ENCODE measurements around the gene ACYP1. TPM values are rescaled to one million over a fixed set of nuclear protein-coding genes. Genes with fewer than 3 reads are reported as not detected.
A peak's percentile ranks its signal among the peaks of the same experiment; 100 is the strongest.
"Not testable (repeated sequence)": the region's sequence is repeated elsewhere in the genome, so short reads cannot be mapped to it uniquely, and the experiment has no call there.

The ACYP1 gene
- total RNA-seq, 2 donors from 2014 or later, result 33.9 to 58.6 TPM

GRCh38 chr14:75079521-75079920 lies 15.7 kb upstream of the ACYP1 start:
- H3K36me3 Mint-ChIP-seq, result no peaks in the 10 kb centered on the region
- ATAC-seq (no peak), DNase-seq (ENCODE audit: low spot score in 2 of 2) (no peak)
- no peak overlapping the region for H3K27ac Mint-ChIP-seq
- H3K9me3 Mint-ChIP-seq, result no peaks in the 10 kb centered on the region

GRCh38 chr14:75077794-75078193 lies 14.0 kb upstream of the ACYP1 start:
- H3K27ac Mint-ChIP-seq, result no peak overlapping the region
- H3K9me3 Mint-ChIP-seq, result no peaks in the 10 kb centered on the region
- DNase-seq (ENCODE audit: low spot score in 2 of 2) (no peak), ATAC-seq (no peak)
- H3K36me3 Mint-ChIP-seq, result no peaks in the 10 kb centered on the region

- H3K27ac Mint-ChIP-seq, result no peak overlapping the region
- no peaks in the 10 kb centered on the region for H3K36me3 Mint-ChIP-seq
- H3K9me3 Mint-ChIP-seq, result no peaks in the 10 kb centered on the region
- ATAC-seq (no peak), DNase-seq (ENCODE audit: low spot score in 2 of 2) (no peak)
These were observed 6.6 kb upstream of the ACYP1 start for GRCh38 chr14:75070383-75070782.

GRCh38 chr14:75069811-75070145 lies 6.0 kb upstream of the ACYP1 start:
- DNase-seq (ENCODE audit: low spot score in 2 of 2) (no peak), ATAC-seq (no peak)
- Mint-ChIP-seq H3K27ac (no peak overlapping the region), H3K9me3 (no peaks in the 10 kb centered on the region), H3K36me3 (no peaks in the 10 kb centered on the region)

- Mint-ChIP-seq H3K27ac (no peak within 1 kb of the TSS), H3K36me3 (no peaks in the 10 kb centered on the region), H3K9me3 (no peaks in the 10 kb centered on the region)
- peak; percentile 73 to 90 for DNase-seq (ENCODE audit: low spot score in 2 of 2)
- peak; percentile 93 to 95 for ATAC-seq
These were observed 5.4 kb upstream of the ACYP1 start, which contains the start of gene ZC2HC1C for GRCh38 chr14:75069121-75069810. Gene ZC2HC1C (plus strand): TSS chr14:75069641. CDS start chr14:75070574, 933 bp downstream.

- Mint-ChIP-seq H3K36me3 (peaks cover 6 to 7% of the 10 kb centered on the region in 2 donors), H3K9me3 (no peaks in the 10 kb centered on the region), H3K27ac (no peak overlapping the region)
- ATAC-seq, result peak; percentile 9 to 15
- no peak for DNase-seq (ENCODE audit: low spot score in 2 of 2)
These were observed 4.7 kb upstream of the ACYP1 start for GRCh38 chr14:75068294-75069120.

- DNase-seq (ENCODE audit: low spot score in 2 of 2); ATAC-seq; H3K27ac Mint-ChIP-seq; H3K9me3 Mint-ChIP-seq: not testable (repeated sequence)
- peaks cover 12% of the 10 kb centered on the region in 2 donors for H3K36me3 Mint-ChIP-seq
These were observed 3.9 kb upstream of the ACYP1 start for GRCh38 chr14:75067765-75068164.

- Mint-ChIP-seq H3K9me3 (no peaks in the 10 kb centered on the region), H3K36me3 (peaks cover 12% of the 10 kb centered on the region in 2 donors), H3K27ac (no peak overlapping the region)
- DNase-seq (ENCODE audit: low spot score in 2 of 2), result no peak
- no peak for ATAC-seq
These were observed 3.4 kb upstream of the ACYP1 start for GRCh38 chr14:75067212-75067611.

- DNase-seq (ENCODE audit: low spot score in 2 of 2) (no peak), ATAC-seq (no peak)
- Mint-ChIP-seq H3K36me3 (peaks cover 12% of the 10 kb centered on the region in 2 donors), H3K27ac (no peak overlapping the region), H3K9me3 (no peaks in the 10 kb centered on the region)
These were observed 2.9 kb upstream of the ACYP1 start for GRCh38 chr14:75066691-75067090.

- Mint-ChIP-seq H3K36me3 (peaks cover 25 to 32% of the 10 kb centered on the region in 2 donors), H3K9me3 (no peaks in the 10 kb centered on the region), H3K27ac (peak overlapping the region; percentile 91 to 99)
- DNase-seq (ENCODE audit: low spot score in 2 of 2), result no peak
- ATAC-seq, result peak in 1 of 2 donors; percentile 30
These were observed 362 bp upstream of the ACYP1 start for GRCh38 chr14:75064205-75064567.

- H3K9me3 Mint-ChIP-seq, result no peaks in the 10 kb centered on the region
- peaks cover 25 to 43% of the 10 kb centered on the region in 2 donors for H3K36me3 Mint-ChIP-seq
- peak overlapping the region in 1 of 2 donors; percentile 91 for H3K27ac Mint-ChIP-seq
- DNase-seq (ENCODE audit: low spot score in 2 of 2) (no peak), ATAC-seq (peak in 1 of 2 donors; percentile 14)
These were observed 811 bp downstream of the ACYP1 start for GRCh38 chr14:75063013-75063412.

- DNase-seq (ENCODE audit: low spot score in 2 of 2) (no peak), ATAC-seq (no peak)
- peak overlapping the region in 1 of 2 donors; percentile 60 for H3K27ac Mint-ChIP-seq
- peaks cover 36 to 56% of the 10 kb centered on the region in 2 donors for H3K36me3 Mint-ChIP-seq
- H3K9me3 Mint-ChIP-seq, result no peaks in the 10 kb centered on the region
These were observed 3.4 kb downstream of the ACYP1 start for GRCh38 chr14:75060420-75060819.

- no peaks in the 10 kb centered on the region for H3K9me3 Mint-ChIP-seq
- no peak overlapping the region for H3K27ac Mint-ChIP-seq
- ATAC-seq (no peak), DNase-seq (ENCODE audit: low spot score in 2 of 2) (no peak)
- H3K36me3 Mint-ChIP-seq, result peaks cover 38 to 59% of the 10 kb centered on the region in 2 donors
These were observed 4.2 kb downstream of the ACYP1 start for GRCh38 chr14:75059642-75060041.

GRCh38 chr14:75054421-75054820 lies 9.4 kb downstream of the ACYP1 start:
- Mint-ChIP-seq H3K36me3 (peaks cover 18 to 60% of the 10 kb centered on the region in 2 donors), H3K9me3 (no peaks in the 10 kb centered on the region), H3K27ac (no peak overlapping the region)
- no peak for DNase-seq (ENCODE audit: low spot score in 2 of 2)
- ATAC-seq, result no peak

- ATAC-seq (no peak), DNase-seq (ENCODE audit: low spot score in 2 of 2) (no peak)
- no peaks in the 10 kb centered on the region for H3K9me3 Mint-ChIP-seq
- H3K36me3 Mint-ChIP-seq, result peaks cover 23 to 57% of the 10 kb centered on the region in 2 donors
- no peak overlapping the region for H3K27ac Mint-ChIP-seq
These were observed 10.2 kb downstream of the ACYP1 start for GRCh38 chr14:75053396-75054291.

- H3K9me3 Mint-ChIP-seq, result no peaks in the 10 kb centered on the region
- peak overlapping the region; percentile 93 to 98 for H3K27ac Mint-ChIP-seq
- peaks cover 30 to 69% of the 10 kb centered on the region in 2 donors for H3K36me3 Mint-ChIP-seq
These were observed 12.3 kb downstream of the ACYP1 start for GRCh38 chr14:75051556-75051899.

More at GRCh38 chr14:75051556-75051899, 12.3 kb downstream of the ACYP1 start:
- DNase-seq (ENCODE audit: low spot score in 2 of 2) (no peak), ATAC-seq (no peak)

All from activated naive CD4-positive, alpha-beta T cell treated with anti-CD3 and anti-CD28 coated beads, Interleukin-2, amount 50 U/mL, for 72 hours (primary cell).